ENCODE results near the gene TCF23. TPM values are rescaled to one million over a fixed set of nuclear protein-coding genes. Genes with fewer than 3 reads are reported as not detected.

Gene TCF23
- total and polyA plus RNA-seq, 2 of the 4 experiments (the other 2 are of a cell fraction): not detected

DNA sequence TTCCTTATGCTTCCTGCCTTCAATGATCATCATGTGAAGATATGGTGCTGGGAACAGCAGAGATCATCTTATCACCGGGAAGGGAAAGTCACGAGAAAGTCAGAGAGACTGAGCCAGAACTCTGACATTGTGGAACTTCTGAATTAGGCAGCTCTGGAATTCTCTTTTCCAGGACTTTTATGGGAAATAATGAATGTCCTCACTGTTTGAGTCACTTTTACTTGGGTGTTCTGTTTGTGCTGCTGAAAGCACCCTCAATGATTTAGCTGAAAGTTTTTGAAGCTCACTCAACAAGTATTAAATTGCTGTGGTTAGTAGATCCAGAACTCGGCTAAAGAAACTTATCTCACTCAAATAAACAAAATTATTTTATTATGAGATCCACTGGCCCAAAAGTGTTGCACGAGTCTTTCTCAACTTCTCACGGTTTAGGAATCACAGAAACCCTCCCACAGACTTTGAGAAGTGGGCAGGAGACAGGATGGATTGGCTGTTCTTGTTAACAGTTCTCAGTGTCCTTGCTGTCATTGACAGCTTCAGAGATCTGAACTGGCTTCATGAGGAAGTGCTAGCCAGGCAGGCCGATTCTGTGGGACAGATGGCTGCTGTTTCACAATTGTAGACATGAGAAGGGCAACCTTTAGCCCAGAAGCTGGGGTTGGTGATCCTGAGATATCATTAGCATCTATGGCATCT lies 36.7 kb downstream of the TCF23 start:
- Histone ChIP-seq H2BK15ac (ENCODE audit: low read depth, low read length) (no peak overlapping the region), H3K14ac (replicated peaks; ENCODE audit: low read depth, low read length) (no peak overlapping the region), H3K18ac (ENCODE audit: low read depth, low read length) (peak overlapping the region; percentile 93; the same call in 1 of the 2 replicates), H4K8ac (ENCODE audit: low read depth in 2 of 2, low read length in 2 of 2) (peak overlapping the region; percentile 21 to 39; a peak in 1 of 4 replicates), H3K36me3 (ENCODE audit: control insufficient read depth, insufficient read depth, low read length) (no peaks in the 10 kb centered on the region), H2BK5ac (ENCODE audit: low read depth, low read length, poor library complexity, severe bottlenecking) (peak overlapping the region; percentile 40), H4K5ac (ENCODE audit: low read depth, low read length) (peak overlapping the region; percentile 18; the same call in 1 of the 2 replicates), H3K9me1 (ENCODE audit: insufficient read depth, low read length) (peaks cover 7% of the 10 kb centered on the region; the same call in 1 of the 2 replicates), H2AFZ (replicated peaks; ENCODE audit: low read length, poor library complexity) (peak overlapping the region; percentile 74), H3K27ac (ENCODE audit: insufficient read depth, low read length) (peak overlapping the region; percentile 86; the same call in 1 of the 2 replicates), H3K79me1 (ENCODE audit: low read depth in 1 of 2, low read length in 2 of 2) (no peaks in the 10 kb centered on the region), H3K4me3 (ENCODE audit: insufficient read depth, low read depth, low read length) (no peak overlapping the region), H2BK20ac (ENCODE audit: low read depth, low read length) (peak overlapping the region; percentile 17; the same call in 1 of the 2 replicates), H3K56ac (ENCODE audit: extremely low read depth, insufficient read depth, low read length) (no peak overlapping the region), H3K23ac (ENCODE audit: low read depth, low read length) (0 out of 2 replicates have a peak overlapping the region, but pooled peaks have one; percentile 2), H3K4me1 (ENCODE audit: control insufficient read depth, insufficient read depth, low read length) (peaks cover 18% of the 10 kb centered on the region), H3K4me2 (ENCODE audit: low read depth, low read length) (peak overlapping the region; percentile 57), H3K9ac (ENCODE audit: low read depth, low read length) (no peak overlapping the region), H3K4ac (ENCODE audit: low read depth, low read length) (peak overlapping the region; percentile 33; the same call in 1 of the 2 replicates), H2BK120ac (ENCODE audit: low read depth, low read length) (peak overlapping the region; percentile 36; the same call in 1 of the 2 replicates), H2AK9ac (replicated peaks; ENCODE audit: low read depth, low read length, poor library complexity) (no peak overlapping the region), H4K20me1 (ENCODE audit: insufficient read depth, low read length) (no peaks in the 10 kb centered on the region), H3K9me3 (ENCODE audit: control insufficient read depth, insufficient read depth, low read length) (peaks cover 2% of the 10 kb centered on the region; the same call in 1 of the 2 replicates), H3K27me3 (ENCODE audit: control insufficient read depth, insufficient read depth, low read length) (peaks cover 18% of the 10 kb centered on the region), H2AK5ac (ENCODE audit: low read depth, low read length) (peak overlapping the region; percentile 13; the same call in 1 of the 2 replicates), H4K91ac (ENCODE audit: insufficient read depth, low read depth, low read length) (no peak overlapping the region)
- TF ChIP-seq BHLHE40 (IDR thresholded peaks at IDR 0.05; ENCODE audit: low read depth, low read length) (peak; percentile 94), SMC3 (IDR thresholded peaks at IDR 0.05; ENCODE audit: low read depth, low read length) (no peak), RCOR1 (IDR thresholded peaks at IDR 0.05; ENCODE audit: insufficient replicate concordance, low read length) (no peak), POLR2A (IDR thresholded peaks at IDR 0.05; ENCODE audit: low read depth, low read length) (no peak), MAZ (IDR thresholded peaks at IDR 0.05; ENCODE audit: borderline replicate concordance, low read depth, low read length) (no peak), FOS (IDR thresholded peaks at IDR 0.05; ENCODE audit: low read depth, low read length) (no peak), CEBPB (IDR thresholded peaks at IDR 0.05; ENCODE audit: low read depth, low read length) (peak; percentile 70), MAFK (IDR thresholded peaks at IDR 0.05; ENCODE audit: low read depth, low read length) (no peak)
- TF ChIP-seq, protein P1, sequence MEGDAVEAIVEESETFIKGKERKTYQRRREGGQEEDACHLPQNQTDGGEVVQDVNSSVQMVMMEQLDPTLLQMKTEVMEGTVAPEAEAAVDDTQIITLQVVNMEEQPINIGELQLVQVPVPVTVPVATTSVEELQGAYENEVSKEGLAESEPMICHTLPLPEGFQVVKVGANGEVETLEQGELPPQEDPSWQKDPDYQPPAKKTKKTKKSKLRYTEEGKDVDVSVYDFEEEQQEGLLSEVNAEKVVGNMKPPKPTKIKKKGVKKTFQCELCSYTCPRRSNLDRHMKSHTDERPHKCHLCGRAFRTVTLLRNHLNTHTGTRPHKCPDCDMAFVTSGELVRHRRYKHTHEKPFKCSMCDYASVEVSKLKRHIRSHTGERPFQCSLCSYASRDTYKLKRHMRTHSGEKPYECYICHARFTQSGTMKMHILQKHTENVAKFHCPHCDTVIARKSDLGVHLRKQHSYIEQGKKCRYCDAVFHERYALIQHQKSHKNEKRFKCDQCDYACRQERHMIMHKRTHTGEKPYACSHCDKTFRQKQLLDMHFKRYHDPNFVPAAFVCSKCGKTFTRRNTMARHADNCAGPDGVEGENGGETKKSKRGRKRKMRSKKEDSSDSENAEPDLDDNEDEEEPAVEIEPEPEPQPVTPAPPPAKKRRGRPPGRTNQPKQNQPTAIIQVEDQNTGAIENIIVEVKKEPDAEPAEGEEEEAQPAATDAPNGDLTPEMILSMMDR (conservative IDR thresholded peaks at IDR 0.05; ENCODE audit: low read depth, low read length): no peak
- TF ChIP-seq, protein P2, sequence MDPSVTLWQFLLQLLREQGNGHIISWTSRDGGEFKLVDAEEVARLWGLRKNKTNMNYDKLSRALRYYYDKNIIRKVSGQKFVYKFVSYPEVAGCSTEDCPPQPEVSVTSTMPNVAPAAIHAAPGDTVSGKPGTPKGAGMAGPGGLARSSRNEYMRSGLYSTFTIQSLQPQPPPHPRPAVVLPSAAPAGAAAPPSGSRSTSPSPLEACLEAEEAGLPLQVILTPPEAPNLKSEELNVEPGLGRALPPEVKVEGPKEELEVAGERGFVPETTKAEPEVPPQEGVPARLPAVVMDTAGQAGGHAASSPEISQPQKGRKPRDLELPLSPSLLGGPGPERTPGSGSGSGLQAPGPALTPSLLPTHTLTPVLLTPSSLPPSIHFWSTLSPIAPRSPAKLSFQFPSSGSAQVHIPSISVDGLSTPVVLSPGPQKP (IDR thresholded peaks at IDR 0.05; ENCODE audit: borderline replicate concordance, low read depth, low read length): no peak
- intact Hi-C loops (cut with micrococcal nuclease): loop anchor here (5.0 kb wide), 1 partner anchor 223 kb away; no protein-coding TSS in a partner anchor
- DNase-seq (peak; percentile 80), ATAC-seq (ENCODE audit: low read depth) (peak; percentile 67)
- dilution Hi-C loops (cut with HindIII; ENCODE audit: low sequenced_read_pairs, unreplicated experiment): no loop called here
- CTCF ChIA-PET: interaction anchor here (1.4 kb wide), 1 partner anchor 52 kb away, joined by 5 read pairs; the partner anchor contains the start of gene PREB
- no CpG with 5 or more reads among the region's 6 CpGs for WGBS, 2 experiments (ENCODE audit: extremely low coverage in 2 of 2, insufficient read length in 1 of 2)
- in situ Hi-C loops (cut with MboI; ENCODE audit: low sequenced_read_pairs): no loop called here
- POLR2A ChIA-PET (ENCODE audit: unreplicated experiment): no interaction called here
- no TSS peak for BruUV-seq (replicated peaks)
